H9 (cell line): ENCODE data around the gene EGR4. TPM values are rescaled to one million over a fixed set of nuclear protein-coding genes. Genes with fewer than 3 reads are reported as not detected.

ENCODE experiments used
- DNase-seq: peaks from one replicate; pipeline ENCODE4 v3.0.0-alpha.2; 2017
- H2AFZ ChIP-seq: one replicate; pipeline ENCODE4 v1.6.1; 2013; ENCODE audit warnings: mild to moderate bottlenecking, low read length, control low read depth, moderate library complexity
- H2AK5ac ChIP-seq: 2 replicates; pipeline ENCODE4 v1.6.1; 2013; ENCODE audit warnings: low read length, control low read depth, mixed read lengths; ENCODE audit not compliant: insufficient read length
- H2BK120ac ChIP-seq: one replicate; pipeline ENCODE4 v1.6.1; 2013; ENCODE audit warnings: low read depth, mild to moderate bottlenecking, low read length, control low read depth, inconsistent platforms; ENCODE audit not compliant: poor library complexity, severe bottlenecking
- H2BK12ac ChIP-seq: 2 replicates; pipeline ENCODE4 v1.6.1; 2013; ENCODE audit warnings: low read length, control low read depth, mixed read lengths, low read depth; ENCODE audit not compliant: insufficient read length
- H2BK15ac ChIP-seq: 2 replicates; pipeline ENCODE4 v1.6.1; 2013; ENCODE audit warnings: low read depth, low read length, control low read depth
- H2BK20ac ChIP-seq: one replicate; pipeline ENCODE4 v1.6.1; 2013; ENCODE audit warnings: low read depth, mild to moderate bottlenecking, low read length, control low read depth, inconsistent platforms; ENCODE audit not compliant: poor library complexity, severe bottlenecking
- H2BK5ac ChIP-seq: 2 replicates; pipeline ENCODE4 v1.6.1; 2013; ENCODE audit warnings: low read length, control low read depth, mixed read lengths; ENCODE audit not compliant: insufficient read length
- H3K14ac ChIP-seq: 2 replicates; pipeline ENCODE4 v1.6.1; 2013; ENCODE audit warnings: low read length, control low read depth; ENCODE audit not compliant: insufficient read depth
- H3K18ac ChIP-seq: 2 replicates; pipeline ENCODE4 v1.6.1; 2013; ENCODE audit warnings: low read depth, mild to moderate bottlenecking, mixed read lengths, low read length, control low read depth; ENCODE audit not compliant: insufficient read length
- H3K23ac ChIP-seq: 2 replicates; pipeline ENCODE4 v1.6.1; 2013; ENCODE audit warnings: low read length, control low read depth, mixed read lengths, low read depth; ENCODE audit not compliant: insufficient read length
- H3K23me2 ChIP-seq: 2 replicates; pipeline ENCODE4 v1.6.1; 2013; ENCODE audit warnings: low read depth, mild to moderate bottlenecking, mixed read lengths, low read length, control low read depth; ENCODE audit not compliant: insufficient read length, poor library complexity, severe bottlenecking
- H3K27ac ChIP-seq: 2 replicates; pipeline ENCODE4 v1.5.1; 2013; ENCODE audit warnings: low read length, control low read depth, mixed read lengths, low read depth; ENCODE audit not compliant: insufficient read length
- H3K27me3 ChIP-seq: 2 replicates; pipeline ENCODE4 v1.6.1; 2013; ENCODE audit warnings: low read length, control low read depth, inconsistent platforms; ENCODE audit not compliant: insufficient read depth
- H3K4ac ChIP-seq: 2 replicates; pipeline ENCODE4 v1.6.1; 2013; ENCODE audit warnings: low read depth, mild to moderate bottlenecking, control low read depth, inconsistent platforms, low read length, moderate library complexity
- H3K4me1 ChIP-seq: 2 replicates; pipeline ENCODE4 v1.6.1; 2013; ENCODE audit warnings: low read length, control low read depth, inconsistent platforms; ENCODE audit not compliant: insufficient read depth
- H3K4me2 ChIP-seq: 2 replicates; pipeline ENCODE4 v1.6.1; 2013; ENCODE audit warnings: low read length, control low read depth, mixed read lengths; ENCODE audit not compliant: insufficient read length, insufficient read depth
- H3K56ac ChIP-seq: 2 replicates; pipeline ENCODE4 v1.6.1; 2013; ENCODE audit warnings: low read depth, mild to moderate bottlenecking, mixed read lengths, low read length, control low read depth; ENCODE audit not compliant: insufficient read length
- H3K79me1 ChIP-seq: 2 replicates; pipeline ENCODE4 v1.6.1; 2013; ENCODE audit warnings: low read depth, mild to moderate bottlenecking, moderate library complexity, low read length, control low read depth, inconsistent platforms; ENCODE audit not compliant: insufficient read depth, poor library complexity, severe bottlenecking
- H3K79me2 ChIP-seq: 2 replicates; pipeline ENCODE4 v1.6.1; 2013; ENCODE audit warnings: low read length, control low read depth, inconsistent platforms; ENCODE audit not compliant: insufficient read depth
- H3K9ac ChIP-seq: 2 replicates; pipeline ENCODE4 v1.6.1; 2013; ENCODE audit warnings: low read length, control low read depth, mixed read lengths; ENCODE audit not compliant: insufficient read length; ENCODE audit errors: extremely low read depth
- H3K9me3 ChIP-seq: one replicate; pipeline ENCODE4 v1.6.1; 2013; ENCODE audit warnings: low read depth, low read length, inconsistent platforms; ENCODE audit not compliant: control insufficient read depth
- H3T11ph ChIP-seq: one replicate; pipeline ENCODE4 v1.6.1; 2013; ENCODE audit warnings: mild to moderate bottlenecking, low read length, control low read depth, inconsistent platforms
- H4K20me1 ChIP-seq: one replicate; pipeline ENCODE4 v1.6.1; 2013; ENCODE audit not compliant: control insufficient read depth, insufficient read length, insufficient read depth
- H4K5ac ChIP-seq: 2 replicates; pipeline ENCODE4 v1.6.1; 2013; ENCODE audit warnings: low read depth, mild to moderate bottlenecking, mixed read lengths, low read length, control low read depth; ENCODE audit not compliant: insufficient read length
- H4K8ac ChIP-seq: replicated peaks from 2 replicates; pipeline ENCODE4 v1.6.1; 2013; ENCODE audit warnings: low read length, control low read depth, mixed read lengths, low read depth; ENCODE audit not compliant: insufficient read length
- H4K91ac ChIP-seq: 2 replicates; pipeline ENCODE4 v1.6.1; 2013; ENCODE audit warnings: low read depth, mild to moderate bottlenecking, moderate library complexity, mixed read lengths, low read length, control low read depth; ENCODE audit not compliant: insufficient read length
- H3K27ac Mint-ChIP-seq, 3 experiments: 2 replicates in 2 of 3; 3 replicates in 1 of 3; pipeline ENCODE4 v1.8.0; 2020 to 2021; ENCODE audit warnings: mixed read lengths in 3 of 3, mild to moderate bottlenecking in 1 of 3, moderate library complexity in 1 of 3
- H3K27me3 Mint-ChIP-seq: 2 replicates; pipeline ENCODE4 v1.8.0; 2021; ENCODE audit warnings: low read depth, mild to moderate bottlenecking, moderate library complexity, mixed read lengths
- H3K36me3 Mint-ChIP-seq, 3 experiments: 2 replicates in 2 of 3; 3 replicates in 1 of 3; pipeline ENCODE4 v1.8.0; 2020 to 2021; ENCODE audit warnings: low read depth in 3 of 3, mixed read lengths in 3 of 3; ENCODE audit not compliant: insufficient read depth in 1 of 3
- H3K4me1 Mint-ChIP-seq, 2 experiments: 2 replicates each; pipeline ENCODE4 v1.8.0; 2020; ENCODE audit warnings: mixed read lengths in 2 of 2
- H3K4me3 Mint-ChIP-seq, 2 experiments: 2 replicates in 1 of 2; 3 replicates in 1 of 2; pipeline ENCODE4 v1.8.0; 2020 to 2021; ENCODE audit warnings: mild to moderate bottlenecking in 2 of 2, mixed read lengths in 2 of 2, moderate library complexity in 1 of 2
- H3K9me3 Mint-ChIP-seq, 2 experiments: 2 replicates in 1 of 2; 3 replicates in 1 of 2; pipeline ENCODE4 v1.8.0; 2020; ENCODE audit warnings: mild to moderate bottlenecking in 2 of 2, mixed read lengths in 2 of 2, moderate library complexity in 1 of 2
- WGBS: extraction: QIAGEN DNeasy Blood & Tissue Kit; methylation state at CpG from one replicate; pipeline ENCODE4 v1.1.7; 2013; ENCODE audit warnings: missing lambda C conversion rate, low lambda C conversion rate, mixed read lengths; ENCODE audit not compliant: insufficient read length; ENCODE audit errors: extremely low coverage; 5-methylcytosine and 5-hydroxymethylcytosine counted together
- total RNA-seq: library from RNA; stranded (reverse); gene quantifications from 2 replicates; pipeline ENCODE4 v1.2.1, GENCODE V29; 2021
- TF ChIP-seq, protein P1 (sequence below): fragments of 200-600 bp; sonication (generic); conservative IDR thresholded peaks from 3 replicates; pipeline ENCODE4 v1.8.0; 2021; ENCODE audit warnings: antibody characterized with exemption, mild to moderate bottlenecking

The EGR4 gene
- total RNA-seq, 1 experiment from 2014 or later = 0.85 TPM

DNA sequence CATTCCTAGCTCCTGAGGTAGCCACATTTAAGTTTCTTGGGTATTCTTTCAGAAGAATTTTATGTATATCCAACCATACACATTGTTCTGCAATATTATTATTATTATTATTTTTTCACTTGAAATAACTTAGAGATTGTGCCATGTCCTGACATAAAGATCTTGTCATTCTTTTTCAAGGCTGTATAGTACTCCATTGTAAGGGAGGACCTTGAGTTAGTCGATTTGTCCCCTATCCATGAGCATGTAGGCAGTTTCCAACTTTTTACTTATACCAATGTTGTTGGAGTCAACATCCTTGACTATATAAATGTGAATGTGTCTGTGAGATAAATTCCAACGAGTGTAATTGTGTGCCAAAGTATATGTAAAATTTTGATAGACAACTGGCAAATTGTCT lies 891 bp upstream of the EGR4 start:
- peaks cover 35% of the 10 kb centered on the region for H3K27me3 ChIP-seq
- H3K18ac ChIP-seq = no peak overlapping the region
- no peak overlapping the region for H2BK120ac ChIP-seq
- no peak overlapping the region for H3K14ac ChIP-seq
- TF ChIP-seq, protein P1, sequence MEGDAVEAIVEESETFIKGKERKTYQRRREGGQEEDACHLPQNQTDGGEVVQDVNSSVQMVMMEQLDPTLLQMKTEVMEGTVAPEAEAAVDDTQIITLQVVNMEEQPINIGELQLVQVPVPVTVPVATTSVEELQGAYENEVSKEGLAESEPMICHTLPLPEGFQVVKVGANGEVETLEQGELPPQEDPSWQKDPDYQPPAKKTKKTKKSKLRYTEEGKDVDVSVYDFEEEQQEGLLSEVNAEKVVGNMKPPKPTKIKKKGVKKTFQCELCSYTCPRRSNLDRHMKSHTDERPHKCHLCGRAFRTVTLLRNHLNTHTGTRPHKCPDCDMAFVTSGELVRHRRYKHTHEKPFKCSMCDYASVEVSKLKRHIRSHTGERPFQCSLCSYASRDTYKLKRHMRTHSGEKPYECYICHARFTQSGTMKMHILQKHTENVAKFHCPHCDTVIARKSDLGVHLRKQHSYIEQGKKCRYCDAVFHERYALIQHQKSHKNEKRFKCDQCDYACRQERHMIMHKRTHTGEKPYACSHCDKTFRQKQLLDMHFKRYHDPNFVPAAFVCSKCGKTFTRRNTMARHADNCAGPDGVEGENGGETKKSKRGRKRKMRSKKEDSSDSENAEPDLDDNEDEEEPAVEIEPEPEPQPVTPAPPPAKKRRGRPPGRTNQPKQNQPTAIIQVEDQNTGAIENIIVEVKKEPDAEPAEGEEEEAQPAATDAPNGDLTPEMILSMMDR = no peak
- no peak for DNase-seq
- no peaks in the 10 kb centered on the region for H3K79me2 ChIP-seq
- WGBS = no CpG with 5 or more reads among the region's 2 CpGs
- no peak overlapping the region for H3K4me2 ChIP-seq
- no peaks in the 10 kb centered on the region for H3K9me3 ChIP-seq
- no peak overlapping the region for H3K27ac ChIP-seq
- no peak overlapping the region for H2BK20ac ChIP-seq
- no peak overlapping the region for H3K56ac ChIP-seq
- no peak overlapping the region for H4K8ac ChIP-seq
- no peak overlapping the region for H4K5ac ChIP-seq
- H3K23me2 ChIP-seq = peaks cover 17% of the 10 kb centered on the region
- H3K9ac ChIP-seq = no peak overlapping the region
- no peak overlapping the region for H2AFZ ChIP-seq
- H2AK5ac ChIP-seq = no peak overlapping the region
- Mint-ChIP-seq H3K36me3 (no peaks in the 10 kb centered on the region; a peak in 1 of 7 replicates), H3K9me3 (peaks cover 0 to 2% of the 10 kb centered on the region in 2 experiments; a peak in 2 of 5 replicates), H3K4me1 (peaks cover 10 to 20% of the 10 kb centered on the region in 2 experiments), H3K27me3 (peaks cover 91% of the 10 kb centered on the region), H3K4me3 (no peak overlapping the region), H3K27ac (no peak overlapping the region)
- H3T11ph ChIP-seq = no peak overlapping the region
- H3K23ac ChIP-seq = no peak overlapping the region
- H3K4me1 ChIP-seq = no peaks in the 10 kb centered on the region
- no peak overlapping the region for H2BK15ac ChIP-seq
- H3K4ac ChIP-seq = no peak overlapping the region
- H2BK12ac ChIP-seq = no peak overlapping the region
- H4K91ac ChIP-seq = no peak overlapping the region
- H2BK5ac ChIP-seq = no peak overlapping the region
- H3K79me1 ChIP-seq = no peaks in the 10 kb centered on the region
- no peaks in the 10 kb centered on the region for H4K20me1 ChIP-seq
